Measurements from ENCODE around the gene FOXP1. TPM values are rescaled to one million over a fixed set of nuclear protein-coding genes. Genes with fewer than 3 reads are reported as not detected.

Gene FOXP1
- total and polyA plus RNA-seq, 2 of the 13 experiments (the other 11 are each of a cell fraction or from before 2014, with no cell fraction given) = 40.4 to 59.0 TPM

GRCh38 chr3:71005702-71006321 is 577.7 kb downstream of the FOXP1 start:
- intact Hi-C loops (cut with micrococcal nuclease; ENCODE audit: unreplicated experiment) = loop anchor here (2.0 to 5.0 kb wide), 3 partner anchors 56 to 646 kb away; no protein-coding TSS in a partner anchor
- Histone ChIP-seq H4K20me1 (ENCODE audit: insufficient read depth, low read length) (peaks cover 5% of the 10 kb centered on the region; the same call in 1 of the 2 replicates), H3K27ac (ENCODE audit: extremely low read length, insufficient read depth, low read length) (no peak overlapping the region), H3K4me2 (ENCODE audit: low read depth, low read length) (no peak overlapping the region), H3K9me3 (ENCODE audit: low read length) (no peaks in the 10 kb centered on the region), H2AFZ (ENCODE audit: low read length) (no peak overlapping the region), H3K27me3 (ENCODE audit: control insufficient read depth in 1 of 2, insufficient read depth in 2 of 2, low read length in 2 of 2) (no peaks in the 10 kb centered on the region), H3K9ac (ENCODE audit: insufficient read depth, low read depth, low read length) (no peak overlapping the region), H3K79me2 (ENCODE audit: insufficient read depth, low read length) (peaks cover 26% of the 10 kb centered on the region), H3K4me3 (replicated peaks in 1 of 3; ENCODE audit: insufficient read depth in 1 of 3, low read depth in 2 of 3, low read length in 3 of 3) (no peak overlapping the region), H3K4me1 (ENCODE audit: insufficient read depth, low read length) (peaks cover 36% of the 10 kb centered on the region), H3K36me3 (replicated peaks in 1 of 2; ENCODE audit: control insufficient read depth in 1 of 2, insufficient read depth in 2 of 2, low read length in 2 of 2) (peaks cover 3 to 17% of the 10 kb centered on the region in 2 experiments)
- no peak for DNase-seq (ENCODE audit: low spot score)
- BruUV-seq (replicated peaks) = no TSS peak
- no peak for TF ChIP-seq CBX1 (IDR thresholded peaks at IDR 0.05; ENCODE audit: low read depth)
- no peak for TF ChIP-seq ZNF709 (CRISPR knock-in tag; IDR thresholded peaks at IDR 0.05)
- TF ChIP-seq ZNF790 (CRISPR knock-in tag; IDR thresholded peaks at IDR 0.05; ENCODE audit: borderline replicate concordance) = no peak
- ChIA-PET POLR2A (interaction anchor here (1.1 kb wide), 1 partner anchor 579 kb away, joined by 3 read pairs; no protein-coding TSS in a partner anchor), CTCF (ENCODE audit: low intra/inter-chr PET ratio, low total read pairs) (interaction anchor here (1.7 kb wide), 1 partner anchor 64 kb away, joined by 11 read pairs; no protein-coding TSS in a partner anchor)
- FAIRE-seq = no peak
- in situ Hi-C loops (cut with HindIII; ENCODE audit: extremely low pct_ligation_motif_present, low pct_unique_long_range_greater_than_20kb) = loop anchor here (10.0 kb wide), 1 partner anchor 589 kb away; no protein-coding TSS in a partner anchor
- no peak for ATAC-seq
- 91% methylated on average over 10 of the region's 10 CpGs for WGBS (ENCODE audit: low lambda C conversion rate)

GRCh38 chr3:71003511-71003910 is 580.0 kb downstream of the FOXP1 start:
- no peak overlapping the region for H2AFZ ChIP-seq (ENCODE audit: low read length)
- no peak overlapping the region for H3K9ac ChIP-seq (ENCODE audit: insufficient read depth, low read depth, low read length)
- CTCF ChIA-PET (ENCODE audit: low intra/inter-chr PET ratio, low total read pairs) = no interaction called here
- peaks cover 16% of the 10 kb centered on the region for H3K4me1 ChIP-seq (ENCODE audit: insufficient read depth, low read length)
- in situ Hi-C loops (cut with HindIII; ENCODE audit: extremely low pct_ligation_motif_present, low pct_unique_long_range_greater_than_20kb) = loop anchor here (10.0 kb wide), 1 partner anchor 591 kb away; no protein-coding TSS in a partner anchor
- peaks cover 4 to 25% of the 10 kb centered on the region in 2 experiments for H3K36me3 ChIP-seq (replicated peaks in 1 of 2; ENCODE audit: control insufficient read depth in 1 of 2, insufficient read depth in 2 of 2, low read length in 2 of 2)
- no peaks in the 10 kb centered on the region for H3K9me3 ChIP-seq (ENCODE audit: low read length)
- POLR2A ChIA-PET = no interaction called here
- H4K20me1 ChIP-seq (ENCODE audit: insufficient read depth, low read length) = peaks cover 5% of the 10 kb centered on the region; the same call in 1 of the 2 replicates
- intact Hi-C loops (cut with micrococcal nuclease; ENCODE audit: unreplicated experiment) = no loop called here
- no peak overlapping the region for H3K4me2 ChIP-seq (ENCODE audit: low read depth, low read length)
- ATAC-seq (no peak), FAIRE-seq (no peak), DNase-seq (ENCODE audit: low spot score) (no peak)
- 98% methylated on average over 6 of the region's 6 CpGs for WGBS (ENCODE audit: low lambda C conversion rate)
- BruUV-seq (replicated peaks) = no TSS peak
- H3K27me3 ChIP-seq (ENCODE audit: control insufficient read depth in 1 of 2, insufficient read depth in 2 of 2, low read length in 2 of 2) = no peaks in the 10 kb centered on the region
- no peak overlapping the region for H3K4me3 ChIP-seq (replicated peaks in 1 of 3; ENCODE audit: insufficient read depth in 1 of 3, low read depth in 2 of 3, low read length in 3 of 3)
- H3K79me2 ChIP-seq (ENCODE audit: insufficient read depth, low read length) = peaks cover 17% of the 10 kb centered on the region
- no peak overlapping the region for H3K27ac ChIP-seq (ENCODE audit: extremely low read length, insufficient read depth, low read length)
- TF ChIP-seq ZNF362 (CRISPR knock-in tag; IDR thresholded peaks at IDR 0.05; ENCODE audit: borderline replicate concordance) (no peak), ETV6 (CRISPR knock-in tag; conservative IDR thresholded peaks at IDR 0.05) (no peak), ZFP1 (CRISPR knock-in tag; IDR thresholded peaks at IDR 0.05) (no peak), LBX2 (CRISPR knock-in tag; IDR thresholded peaks at IDR 0.05; ENCODE audit: borderline replicate concordance) (no peak), XRCC5 (optimal IDR thresholded peaks at IDR 0.05; ENCODE audit: low read length) (no peak), ZNF646 (CRISPR knock-in tag; IDR thresholded peaks at IDR 0.05) (no peak)
